ES-I3 (cell line): ENCODE results near the gene SPEM2.

Experiments used
- H3K36me3 ChIP-seq: 2 replicates; pipeline ENCODE4 v1.6.1; 2013; ENCODE audit warnings: mild to moderate bottlenecking, low read length, control low read depth, moderate library complexity; ENCODE audit not compliant: insufficient read depth
- H3K4me1 ChIP-seq: 2 replicates; pipeline ENCODE4 v1.6.1; 2013; ENCODE audit warnings: mild to moderate bottlenecking, control low read depth, low read length; ENCODE audit not compliant: insufficient read depth
- H3K9ac ChIP-seq: 2 replicates; pipeline ENCODE4 v1.6.1; 2013; ENCODE audit warnings: low read depth, mild to moderate bottlenecking, low read length, moderate library complexity
- H3K9me3 ChIP-seq: 2 replicates; pipeline ENCODE4 v1.6.1; 2013; ENCODE audit warnings: mild to moderate bottlenecking, low read length, moderate library complexity; ENCODE audit not compliant: control insufficient read depth, insufficient read depth

Gene SPEM2

DNA sequence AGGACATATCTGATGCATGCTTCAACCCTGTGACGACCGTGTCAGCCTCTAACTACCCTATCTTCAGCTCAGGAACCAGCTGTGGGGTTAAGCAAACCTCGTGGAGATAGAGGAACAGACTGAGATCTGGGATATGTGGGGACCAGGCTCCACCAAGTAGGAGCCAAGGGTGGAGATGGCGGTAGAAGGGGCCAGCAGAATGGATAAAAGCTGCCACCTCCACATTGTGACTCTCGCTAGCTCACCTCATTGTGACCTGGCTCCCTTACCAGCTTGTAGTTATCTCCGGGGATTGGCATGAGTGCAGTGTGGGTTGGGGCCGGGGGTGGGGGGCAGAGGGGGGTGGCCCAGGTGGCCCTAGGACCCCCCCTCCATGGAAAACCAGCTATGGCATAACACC lies at the start of gene SPEM2:
Gene SPEM2 (plus strand): TSS at position 301 of the 400 bp plus-strand sequence. CDS start 73 bp downstream, at position 374.
- no peaks in the 10 kb centered on the region; the same call in 1 of the 2 replicates for H3K4me1 ChIP-seq
- H3K9me3 ChIP-seq = no peaks in the 10 kb centered on the region
- no peak within 1 kb of the TSS for H3K9ac ChIP-seq
- no peaks in the 10 kb centered on the region for H3K36me3 ChIP-seq

GRCh38 chr17:7379134-7379533 lies 46.3 kb upstream of the SPEM2 start:
- Histone ChIP-seq H3K36me3 (no peaks in the 10 kb centered on the region), H3K9me3 (0 out of 2 replicates have a peak, but pooled peaks cover 5% of the 10 kb centered on the region), H3K4me1 (no peaks in the 10 kb centered on the region), H3K9ac (no peak overlapping the region)

- Histone ChIP-seq H3K4me1 (no peaks in the 10 kb centered on the region), H3K9me3 (0 out of 2 replicates have a peak, but pooled peaks cover 5% of the 10 kb centered on the region), H3K9ac (peak overlapping the region; percentile 57; the same call in 1 of the 2 replicates)
Measured at GRCh38 chr17:7380321-7380720, 45.1 kb upstream of the SPEM2 start.

GRCh38 chr17:7380855-7381683 lies 44.3 kb upstream of the SPEM2 start, which contains the start of gene TNK1:
TNK1 (plus strand) TSS chr17:7381089; CDS start chr17:7382927, 1,838 bp downstream.
- Histone ChIP-seq H3K36me3 (no peaks in the 10 kb centered on the region), H3K9ac (peak within 1 kb of the TSS; percentile 57; the same call in 1 of the 2 replicates), H3K4me1 (no peaks in the 10 kb centered on the region), H3K9me3 (0 out of 2 replicates have a peak, but pooled peaks cover 5% of the 10 kb centered on the region)

More at GRCh38 chr17:7380321-7380720, 45.1 kb upstream of the SPEM2 start:
- H3K36me3 ChIP-seq = no peaks in the 10 kb centered on the region

DNA sequence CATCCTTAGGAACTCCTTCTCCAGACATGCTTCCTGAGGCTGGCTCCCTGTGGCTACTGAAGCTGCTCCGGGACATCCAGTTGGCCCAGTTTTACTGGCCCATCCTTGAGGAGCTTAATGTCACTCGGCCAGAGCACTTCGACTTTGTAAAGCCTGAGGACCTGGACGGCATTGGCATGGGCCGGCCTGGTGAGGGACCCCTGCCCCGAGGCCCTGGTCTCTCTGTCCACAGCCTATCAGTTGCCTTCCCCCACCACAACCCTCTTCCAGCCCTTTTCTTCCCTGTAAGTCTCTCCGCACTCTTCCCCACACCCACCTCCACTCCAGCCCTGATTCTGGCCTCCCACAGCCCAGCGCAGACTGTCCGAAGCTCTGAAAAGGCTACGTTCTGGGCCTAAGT lies 42.5 kb upstream of the SPEM2 start:
- H3K9ac ChIP-seq = no peak overlapping the region
- 0 out of 2 replicates have a peak, but pooled peaks cover 5% of the 10 kb centered on the region for H3K9me3 ChIP-seq
- no peaks in the 10 kb centered on the region for H3K4me1 ChIP-seq

GRCh38 chr17:7383371-7383741 lies 42.1 kb upstream of the SPEM2 start:
- no peak overlapping the region; the same call in 1 of the 2 replicates for H3K9ac ChIP-seq
- no peaks in the 10 kb centered on the region; the same call in 1 of the 2 replicates for H3K36me3 ChIP-seq
- H3K9me3 ChIP-seq = 0 out of 2 replicates have a peak, but pooled peaks cover 5% of the 10 kb centered on the region
- no peaks in the 10 kb centered on the region for H3K4me1 ChIP-seq

More for the DNA sequence above, 42.5 kb upstream of the SPEM2 start:
- no peaks in the 10 kb centered on the region; the same call in 1 of the 2 replicates for H3K36me3 ChIP-seq

DNA sequence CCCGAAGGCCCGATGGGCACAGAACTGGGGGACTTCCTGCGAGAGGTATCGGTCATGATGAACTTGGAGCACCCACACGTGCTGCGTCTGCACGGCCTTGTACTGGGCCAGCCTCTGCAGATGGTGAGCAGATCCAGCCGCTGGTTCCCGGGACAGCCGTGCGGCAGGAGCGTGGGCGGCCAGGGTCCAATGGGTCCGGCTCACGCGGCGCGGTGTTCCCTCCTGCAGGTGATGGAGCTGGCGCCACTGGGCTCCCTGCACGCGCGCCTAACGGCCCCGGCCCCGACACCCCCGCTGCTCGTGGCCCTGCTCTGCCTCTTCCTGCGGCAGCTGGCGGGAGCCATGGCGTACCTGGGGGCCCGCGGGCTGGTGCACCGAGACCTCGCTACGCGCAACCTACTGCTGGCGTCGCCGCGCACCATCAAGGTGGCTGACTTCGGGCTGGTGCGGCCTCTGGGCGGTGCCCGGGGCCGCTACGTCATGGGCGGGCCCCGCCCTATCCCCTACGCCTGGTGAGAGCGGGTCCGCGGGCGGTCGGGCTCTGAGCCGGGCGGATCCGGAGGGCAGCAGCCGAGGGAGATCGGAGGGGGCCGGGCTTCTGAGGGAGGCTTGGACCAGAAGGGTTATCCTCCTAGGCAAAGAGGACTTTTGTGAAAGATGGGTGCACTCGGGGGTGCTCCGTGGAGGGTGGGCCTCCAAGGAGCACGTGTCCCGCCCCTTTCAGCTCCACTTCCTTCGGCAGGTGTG lies 41.5 kb upstream of the SPEM2 start:
- 0 out of 2 replicates have a peak, but pooled peaks cover 5% of the 10 kb centered on the region for H3K9me3 ChIP-seq
- no peaks in the 10 kb centered on the region; the same call in 1 of the 2 replicates for H3K36me3 ChIP-seq
- no peaks in the 10 kb centered on the region for H3K4me1 ChIP-seq
- peak overlapping the region; percentile 64 for H3K9ac ChIP-seq

GRCh38 chr17:7384489-7385081 lies 40.8 kb upstream of the SPEM2 start:
- Histone ChIP-seq H3K9ac (peak overlapping the region; percentile 64), H3K36me3 (no peaks in the 10 kb centered on the region; the same call in 1 of the 2 replicates), H3K4me1 (no peaks in the 10 kb centered on the region), H3K9me3 (0 out of 2 replicates have a peak, but pooled peaks cover 1% of the 10 kb centered on the region)

DNA sequence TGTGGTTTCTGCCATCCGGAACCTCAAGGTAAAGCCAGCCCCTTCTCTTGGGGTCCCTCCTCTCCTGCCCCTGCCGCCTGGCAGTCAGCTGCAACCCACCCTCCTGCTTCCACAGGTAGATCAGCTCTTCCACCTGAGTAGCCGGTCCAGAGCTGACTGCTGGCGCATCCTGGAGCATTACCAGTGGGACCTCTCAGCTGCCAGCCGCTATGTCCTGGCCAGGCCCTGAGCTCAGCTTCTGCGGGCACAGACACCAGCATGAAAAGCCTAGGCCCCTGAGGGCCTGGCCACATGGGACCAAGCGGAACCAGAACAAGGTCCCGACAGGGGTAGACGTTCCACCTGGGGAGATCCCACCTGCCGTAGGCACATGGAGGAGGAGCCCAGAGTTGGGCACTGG lies 36.6 kb upstream of the SPEM2 start:
- H3K9me3 ChIP-seq = no peaks in the 10 kb centered on the region

DNA sequence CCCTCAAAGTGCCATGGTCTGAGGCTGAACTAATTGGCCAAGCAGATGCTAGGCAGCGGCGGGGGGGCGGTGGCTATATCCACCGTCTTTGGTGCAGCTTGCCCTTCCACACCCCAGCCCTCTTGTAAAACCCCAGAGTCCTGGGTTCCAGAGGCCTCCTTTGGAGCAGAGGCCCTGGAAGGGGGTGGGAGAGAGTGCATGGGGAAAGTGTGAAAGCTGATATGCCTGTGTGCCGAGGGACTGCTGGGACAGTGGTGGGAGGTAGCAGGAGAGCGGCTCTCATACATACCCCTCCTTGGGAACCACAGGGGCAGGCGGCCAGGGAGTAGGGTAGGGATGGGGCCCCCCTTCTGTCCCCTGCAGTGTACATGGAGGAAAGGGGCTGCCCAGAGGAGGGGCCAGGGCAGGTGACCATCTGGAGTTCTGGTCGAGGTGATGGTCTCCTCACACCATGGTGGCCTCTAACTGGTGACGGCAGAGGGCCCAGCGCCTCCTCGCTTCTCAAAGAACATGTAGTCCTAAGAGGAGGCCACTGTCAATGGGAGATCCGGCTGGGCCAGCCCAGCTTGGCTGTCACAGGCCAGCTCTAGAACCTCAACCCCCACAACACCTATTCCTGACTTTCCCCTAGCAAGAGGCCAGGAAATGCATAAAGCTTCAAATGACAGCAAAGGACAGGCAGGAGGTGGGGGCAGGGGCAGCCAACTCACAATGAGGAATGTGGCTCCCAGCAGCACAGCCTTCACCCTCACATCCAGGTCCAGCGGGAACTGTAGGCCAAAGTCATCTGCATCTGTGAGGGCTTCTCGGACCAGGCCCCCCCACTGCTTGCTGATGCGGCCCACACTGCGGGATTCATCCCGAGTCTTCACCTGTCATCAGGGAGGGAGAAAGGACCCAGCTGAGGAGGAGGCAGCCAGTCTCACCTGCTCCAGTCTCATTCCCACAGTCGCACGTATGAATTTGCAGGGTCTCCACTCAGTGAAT lies 35.2 kb upstream of the SPEM2 start:
- Histone ChIP-seq H3K36me3 (peaks cover 3% of the 10 kb centered on the region; the same call in 1 of the 2 replicates), H3K4me1 (peaks cover 6% of the 10 kb centered on the region; the same call in 1 of the 2 replicates), H3K9ac (no peak overlapping the region), H3K9me3 (no peaks in the 10 kb centered on the region)

More for the DNA sequence above, 36.6 kb upstream of the SPEM2 start:
- Histone ChIP-seq H3K4me1 (peaks cover 6% of the 10 kb centered on the region; the same call in 1 of the 2 replicates), H3K36me3 (peaks cover 3% of the 10 kb centered on the region; the same call in 1 of the 2 replicates), H3K9ac (no peak overlapping the region)

DNA sequence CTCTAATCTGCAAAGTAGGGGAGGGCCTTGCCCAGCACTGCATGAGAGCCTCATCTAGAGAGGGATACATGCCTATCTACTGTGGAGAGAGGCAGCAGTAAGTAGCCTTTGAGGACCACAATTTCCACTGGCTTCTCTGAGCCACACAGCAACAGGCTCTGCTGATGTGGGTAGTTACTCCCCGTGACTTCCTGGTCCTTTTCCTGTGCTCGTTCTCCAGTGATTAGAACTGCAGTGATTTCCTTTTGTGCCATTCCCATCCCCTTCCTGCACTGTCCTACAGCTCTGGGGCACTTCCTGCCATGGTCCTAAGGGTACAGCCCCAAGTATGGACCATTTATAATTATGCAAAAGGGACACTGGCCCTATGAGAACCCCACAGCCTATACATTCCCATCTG lies 34.1 kb upstream of the SPEM2 start:
- Histone ChIP-seq H3K36me3 (peaks cover 3% of the 10 kb centered on the region; the same call in 1 of the 2 replicates), H3K9me3 (no peaks in the 10 kb centered on the region), H3K4me1 (peaks cover 6% of the 10 kb centered on the region; the same call in 1 of the 2 replicates), H3K9ac (no peak overlapping the region)

DNA sequence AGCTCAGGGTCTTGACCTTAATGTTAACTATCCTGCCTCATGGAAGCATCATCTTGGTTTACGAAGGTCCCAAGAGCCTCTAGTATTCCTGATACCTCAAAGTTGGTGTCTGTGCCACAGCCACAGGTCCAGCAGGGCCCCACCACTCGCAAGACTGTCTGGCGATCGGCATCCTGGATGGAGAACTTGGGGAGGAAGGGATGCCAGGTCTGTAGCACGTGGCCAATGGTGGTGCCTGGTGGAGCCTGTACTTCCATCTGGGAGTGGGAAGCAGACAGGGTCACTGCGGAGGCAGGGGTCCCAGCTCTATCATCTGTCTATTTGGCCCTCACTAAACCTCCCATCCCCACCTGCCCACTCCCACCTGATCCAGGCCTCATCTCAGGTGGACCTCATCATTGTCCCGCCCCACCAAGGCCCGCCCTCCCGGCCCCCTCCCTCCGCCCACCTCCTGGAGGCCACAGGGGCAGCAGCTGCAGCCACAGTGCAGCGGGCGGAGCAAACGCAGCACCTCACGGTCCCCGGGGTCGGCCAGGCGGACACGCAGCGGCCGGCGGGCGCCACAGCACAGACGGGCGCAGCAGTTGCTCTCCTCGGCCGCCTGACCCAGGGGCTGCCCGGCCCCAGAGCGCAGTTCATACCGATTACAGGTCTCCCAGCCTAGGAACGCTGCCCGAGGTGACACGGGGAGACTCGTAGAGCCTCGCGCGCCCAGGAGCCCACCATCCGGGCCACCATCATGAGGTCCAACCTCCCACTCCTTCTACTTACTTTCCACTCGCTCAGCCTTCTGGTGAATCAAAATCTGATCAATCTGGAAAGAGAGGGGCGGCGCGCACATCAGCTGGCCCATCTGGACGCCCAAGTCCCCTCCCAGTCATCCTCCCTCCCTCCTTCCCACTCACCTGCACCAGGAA lies 32.5 kb upstream of the SPEM2 start:
- Histone ChIP-seq H3K4me1 (peaks cover 6% of the 10 kb centered on the region; the same call in 1 of the 2 replicates), H3K9ac (peak overlapping the region; percentile 78; the same call in 1 of the 2 replicates), H3K9me3 (no peaks in the 10 kb centered on the region), H3K36me3 (peaks cover 3% of the 10 kb centered on the region; the same call in 1 of the 2 replicates)
